ENCODE data around the gene SPOCD1. TPM values are rescaled to one million over a fixed set of nuclear protein-coding genes. Genes with fewer than 3 reads are reported as not detected.

SPOCD1 gene
- total RNA-seq, 1 experiment from 2014 or later = 0.54 TPM

DNA sequence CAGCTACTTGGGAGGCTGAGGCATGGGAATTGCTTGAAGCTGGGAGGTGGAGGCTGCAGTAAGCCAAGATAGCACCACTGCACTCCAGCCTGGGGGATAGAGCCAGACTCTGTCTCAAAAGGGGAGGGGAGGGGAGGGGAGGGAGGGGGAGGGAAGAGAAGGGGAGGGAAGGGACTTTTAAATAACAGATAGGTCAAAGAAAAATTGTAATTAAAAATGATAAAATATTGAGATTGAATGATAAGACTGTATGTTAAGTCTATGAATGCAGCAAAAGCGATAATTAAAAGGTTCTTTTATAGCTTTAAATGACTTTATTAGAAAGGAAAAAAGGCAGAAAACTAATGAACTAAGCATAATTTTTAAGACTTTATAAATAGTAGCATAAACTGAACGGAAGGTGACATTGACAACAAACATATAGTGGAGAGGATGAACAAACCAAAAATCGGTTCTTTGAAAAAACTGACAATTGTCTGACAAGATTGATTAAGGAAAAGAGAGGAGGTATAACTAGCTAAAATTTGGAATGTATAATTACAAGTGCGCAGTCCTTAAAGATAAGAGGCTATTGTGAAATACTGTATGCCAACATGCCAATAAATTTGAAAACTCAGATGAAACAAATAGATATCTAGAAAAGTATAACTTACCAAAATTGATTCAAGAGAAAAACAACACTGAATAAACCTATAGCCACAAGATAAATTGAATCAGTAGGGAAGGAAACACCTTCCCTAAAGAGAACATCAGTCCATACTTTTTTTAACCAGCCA is 8.4 kb downstream of the SPOCD1 start:
- DNase-seq (ENCODE audit: low read depth, low spot score) = no peak
- intact Hi-C loops (cut with micrococcal nuclease; ENCODE audit: unreplicated experiment) (no loop called here), in situ Hi-C loops (cut with HindIII; ENCODE audit: low pct_unique_long_range_greater_than_20kb, low sequenced_read_pairs) (no loop called here)
- TF ChIP-seq TCF7L2 (IDR thresholded peaks at IDR 0.05; ENCODE audit: low read depth, low read length) = no peak
- no peak for TF ChIP-seq SIN3A (IDR thresholded peaks at IDR 0.05; ENCODE audit: borderline replicate concordance, insufficient read depth, low read depth, low read length)
- TF ChIP-seq, protein P1, sequence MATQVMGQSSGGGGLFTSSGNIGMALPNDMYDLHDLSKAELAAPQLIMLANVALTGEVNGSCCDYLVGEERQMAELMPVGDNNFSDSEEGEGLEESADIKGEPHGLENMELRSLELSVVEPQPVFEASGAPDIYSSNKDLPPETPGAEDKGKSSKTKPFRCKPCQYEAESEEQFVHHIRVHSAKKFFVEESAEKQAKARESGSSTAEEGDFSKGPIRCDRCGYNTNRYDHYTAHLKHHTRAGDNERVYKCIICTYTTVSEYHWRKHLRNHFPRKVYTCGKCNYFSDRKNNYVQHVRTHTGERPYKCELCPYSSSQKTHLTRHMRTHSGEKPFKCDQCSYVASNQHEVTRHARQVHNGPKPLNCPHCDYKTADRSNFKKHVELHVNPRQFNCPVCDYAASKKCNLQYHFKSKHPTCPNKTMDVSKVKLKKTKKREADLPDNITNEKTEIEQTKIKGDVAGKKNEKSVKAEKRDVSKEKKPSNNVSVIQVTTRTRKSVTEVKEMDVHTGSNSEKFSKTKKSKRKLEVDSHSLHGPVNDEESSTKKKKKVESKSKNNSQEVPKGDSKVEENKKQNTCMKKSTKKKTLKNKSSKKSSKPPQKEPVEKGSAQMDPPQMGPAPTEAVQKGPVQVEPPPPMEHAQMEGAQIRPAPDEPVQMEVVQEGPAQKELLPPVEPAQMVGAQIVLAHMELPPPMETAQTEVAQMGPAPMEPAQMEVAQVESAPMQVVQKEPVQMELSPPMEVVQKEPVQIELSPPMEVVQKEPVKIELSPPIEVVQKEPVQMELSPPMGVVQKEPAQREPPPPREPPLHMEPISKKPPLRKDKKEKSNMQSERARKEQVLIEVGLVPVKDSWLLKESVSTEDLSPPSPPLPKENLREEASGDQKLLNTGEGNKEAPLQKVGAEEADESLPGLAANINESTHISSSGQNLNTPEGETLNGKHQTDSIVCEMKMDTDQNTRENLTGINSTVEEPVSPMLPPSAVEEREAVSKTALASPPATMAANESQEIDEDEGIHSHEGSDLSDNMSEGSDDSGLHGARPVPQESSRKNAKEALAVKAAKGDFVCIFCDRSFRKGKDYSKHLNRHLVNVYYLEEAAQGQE (IDR thresholded peaks at IDR 0.05; ENCODE audit: insufficient read depth in 1 of 2, low read depth in 2 of 2, low read length in 1 of 2) = no peak
- TF ChIP-seq, protein P2, sequence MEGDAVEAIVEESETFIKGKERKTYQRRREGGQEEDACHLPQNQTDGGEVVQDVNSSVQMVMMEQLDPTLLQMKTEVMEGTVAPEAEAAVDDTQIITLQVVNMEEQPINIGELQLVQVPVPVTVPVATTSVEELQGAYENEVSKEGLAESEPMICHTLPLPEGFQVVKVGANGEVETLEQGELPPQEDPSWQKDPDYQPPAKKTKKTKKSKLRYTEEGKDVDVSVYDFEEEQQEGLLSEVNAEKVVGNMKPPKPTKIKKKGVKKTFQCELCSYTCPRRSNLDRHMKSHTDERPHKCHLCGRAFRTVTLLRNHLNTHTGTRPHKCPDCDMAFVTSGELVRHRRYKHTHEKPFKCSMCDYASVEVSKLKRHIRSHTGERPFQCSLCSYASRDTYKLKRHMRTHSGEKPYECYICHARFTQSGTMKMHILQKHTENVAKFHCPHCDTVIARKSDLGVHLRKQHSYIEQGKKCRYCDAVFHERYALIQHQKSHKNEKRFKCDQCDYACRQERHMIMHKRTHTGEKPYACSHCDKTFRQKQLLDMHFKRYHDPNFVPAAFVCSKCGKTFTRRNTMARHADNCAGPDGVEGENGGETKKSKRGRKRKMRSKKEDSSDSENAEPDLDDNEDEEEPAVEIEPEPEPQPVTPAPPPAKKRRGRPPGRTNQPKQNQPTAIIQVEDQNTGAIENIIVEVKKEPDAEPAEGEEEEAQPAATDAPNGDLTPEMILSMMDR (IDR thresholded peaks at IDR 0.05) = no peak
- TF ChIP-seq POLR2AphosphoS5 (IDR thresholded peaks at IDR 0.05; ENCODE audit: low read depth, low read length) = no peak
- Histone ChIP-seq H3K27me3 (ENCODE audit: control insufficient read depth, insufficient read depth, low read length) (no peaks in the 10 kb centered on the region), H3K4me1 (ENCODE audit: control insufficient read depth, insufficient read depth, low read length) (no peaks in the 10 kb centered on the region), H3K36me3 (ENCODE audit: control insufficient read depth, insufficient read depth, low read length) (no peaks in the 10 kb centered on the region), H3K4me3 (ENCODE audit: low read depth in 2 of 2, low read length in 2 of 2) (no peak overlapping the region), H3K9me3 (ENCODE audit: control insufficient read depth, insufficient read depth, low read depth, low read length) (no peaks in the 10 kb centered on the region), H3K27ac (ENCODE audit: low read length) (no peak overlapping the region)
- CTCF ChIA-PET = no interaction called here
- BruUV-seq (replicated peaks) = no TSS peak
- POLR2A ChIA-PET = no interaction called here
- no peak for ATAC-seq

DNA sequence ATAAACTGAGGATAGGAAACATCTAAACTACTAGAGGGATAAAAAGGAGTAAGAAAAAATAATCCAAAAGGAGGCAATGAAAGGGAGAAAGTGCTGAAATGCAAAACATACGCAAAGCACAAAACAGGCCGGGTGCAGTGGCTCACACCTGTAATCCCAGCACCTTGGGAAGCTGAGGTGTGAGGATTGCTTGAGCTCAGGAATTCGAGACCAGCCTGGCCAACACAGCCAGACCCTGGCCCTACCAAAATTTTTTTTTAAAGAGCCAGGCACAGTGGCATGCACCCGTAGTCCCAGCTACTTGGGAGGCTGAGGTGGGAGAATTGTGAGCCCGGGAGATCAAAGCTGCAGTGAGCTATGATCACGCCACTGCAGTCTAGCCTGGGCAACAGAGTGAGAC is 10.5 kb downstream of the SPOCD1 start:
- ATAC-seq (no peak), DNase-seq (ENCODE audit: low read depth, low spot score) (no peak)
- no peak overlapping the region for H3K4me3 ChIP-seq (ENCODE audit: low read depth in 2 of 2, low read length in 2 of 2)
- ChIA-PET CTCF (interaction anchor here (0.6 kb wide), 1 partner anchor 181 kb away, joined by 3 read pairs; no protein-coding TSS in a partner anchor), POLR2A (interaction anchor here (0.6 kb wide), 1 partner anchor 51 kb away, joined by 6 read pairs; no protein-coding TSS in a partner anchor)
- TF ChIP-seq TCF7L2 (IDR thresholded peaks at IDR 0.05; ENCODE audit: low read depth, low read length) (no peak), SIN3A (IDR thresholded peaks at IDR 0.05; ENCODE audit: borderline replicate concordance, insufficient read depth, low read depth, low read length) (no peak), POLR2AphosphoS5 (IDR thresholded peaks at IDR 0.05; ENCODE audit: low read depth, low read length) (no peak)
- TF ChIP-seq, protein P2 (IDR thresholded peaks at IDR 0.05) = no peak
- TF ChIP-seq, protein P1 (IDR thresholded peaks at IDR 0.05; ENCODE audit: insufficient read depth in 1 of 2, low read depth in 2 of 2, low read length in 1 of 2) = no peak
- in situ Hi-C loops (cut with HindIII; ENCODE audit: low pct_unique_long_range_greater_than_20kb, low sequenced_read_pairs) (no loop called here), intact Hi-C loops (cut with micrococcal nuclease; ENCODE audit: unreplicated experiment) (no loop called here)
- no peaks in the 10 kb centered on the region for H3K36me3 ChIP-seq (ENCODE audit: control insufficient read depth, insufficient read depth, low read length)
- H3K27ac ChIP-seq (ENCODE audit: low read length) = no peak overlapping the region
- H3K9me3 ChIP-seq (ENCODE audit: control insufficient read depth, insufficient read depth, low read depth, low read length) = no peaks in the 10 kb centered on the region
- no TSS peak for BruUV-seq (replicated peaks)
- H3K27me3 ChIP-seq (ENCODE audit: control insufficient read depth, insufficient read depth, low read length) = no peaks in the 10 kb centered on the region
- H3K4me1 ChIP-seq (ENCODE audit: control insufficient read depth, insufficient read depth, low read length) = no peaks in the 10 kb centered on the region

Measured in Panc1 (cell line).